ENCODE results near the gene CAPZA1. TPM values are rescaled to one million over a fixed set of nuclear protein-coding genes. Genes with fewer than 3 reads are reported as not detected.
A peak's percentile ranks its signal among the peaks of the same experiment; 100 is the strongest.

The CAPZA1 gene
- total RNA-seq, 1 experiment from 2014 or later = 97.5 TPM

DNA sequence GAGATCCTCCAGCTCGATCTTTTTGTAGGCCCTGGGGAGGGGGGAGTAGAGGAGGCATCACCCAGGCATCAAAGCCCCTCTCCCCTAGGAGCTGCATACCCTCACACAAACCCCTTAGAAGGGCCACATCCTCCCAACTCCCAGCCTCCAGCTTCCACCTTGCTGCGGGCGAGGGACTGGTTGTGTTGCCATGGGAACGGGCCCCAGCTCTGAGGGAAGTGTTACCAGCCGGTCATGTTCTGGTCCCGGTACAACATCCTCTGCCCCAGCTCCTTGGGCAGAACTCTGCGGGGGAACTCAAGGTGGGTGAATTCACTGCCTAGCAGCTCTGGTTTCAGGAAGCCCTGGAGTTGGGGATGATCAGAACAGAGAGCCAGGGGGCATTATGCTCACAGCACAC, 91.4 kb downstream of the CAPZA1 start (continued):
- TF ChIP-seq NFYB (CRISPR knock-in tag; conservative IDR thresholded peaks at IDR 0.05; ENCODE audit: low read depth) (no peak), ZNF396 (CRISPR knock-in tag; IDR thresholded peaks at IDR 0.05; ENCODE audit: borderline replicate concordance) (no peak), FOXK1 (CRISPR knock-in tag; IDR thresholded peaks at IDR 0.05) (no peak), JAZF1 (CRISPR knock-in tag; IDR thresholded peaks at IDR 0.05) (no peak), TP53 (CRISPR knock-in tag; IDR thresholded peaks at IDR 0.05) (no peak), TEAD4 (CRISPR knock-in tag; IDR thresholded peaks at IDR 0.05) (no peak), NR2C2 (CRISPR knock-in tag; IDR thresholded peaks at IDR 0.05) (no peak), ZNF121 (CRISPR knock-in tag; IDR thresholded peaks at IDR 0.05) (no peak)
- TF ChIP-seq, protein P1, sequence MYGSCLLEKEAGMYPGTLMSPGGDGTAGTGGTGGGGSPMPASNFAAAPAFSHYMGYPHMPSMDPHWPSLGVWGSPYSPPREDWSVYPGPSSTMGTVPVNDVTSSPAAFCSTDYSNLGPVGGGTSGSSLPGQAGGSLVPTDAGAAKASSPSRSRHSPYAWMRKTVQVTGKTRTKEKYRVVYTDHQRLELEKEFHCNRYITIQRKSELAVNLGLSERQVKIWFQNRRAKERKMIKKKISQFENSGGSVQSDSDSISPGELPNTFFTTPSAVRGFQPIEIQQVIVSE (CRISPR knock-in tag; IDR thresholded peaks at IDR 0.05; ENCODE audit: borderline replicate concordance) = no peak
- TF ChIP-seq, protein P2, sequence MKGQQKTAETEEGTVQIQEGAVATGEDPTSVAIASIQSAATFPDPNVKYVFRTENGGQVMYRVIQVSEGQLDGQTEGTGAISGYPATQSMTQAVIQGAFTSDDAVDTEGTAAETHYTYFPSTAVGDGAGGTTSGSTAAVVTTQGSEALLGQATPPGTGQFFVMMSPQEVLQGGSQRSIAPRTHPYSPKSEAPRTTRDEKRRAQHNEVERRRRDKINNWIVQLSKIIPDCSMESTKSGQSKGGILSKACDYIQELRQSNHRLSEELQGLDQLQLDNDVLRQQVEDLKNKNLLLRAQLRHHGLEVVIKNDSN (CRISPR knock-in tag; IDR thresholded peaks at IDR 0.05) = no peak
- TF ChIP-seq, protein P3, sequence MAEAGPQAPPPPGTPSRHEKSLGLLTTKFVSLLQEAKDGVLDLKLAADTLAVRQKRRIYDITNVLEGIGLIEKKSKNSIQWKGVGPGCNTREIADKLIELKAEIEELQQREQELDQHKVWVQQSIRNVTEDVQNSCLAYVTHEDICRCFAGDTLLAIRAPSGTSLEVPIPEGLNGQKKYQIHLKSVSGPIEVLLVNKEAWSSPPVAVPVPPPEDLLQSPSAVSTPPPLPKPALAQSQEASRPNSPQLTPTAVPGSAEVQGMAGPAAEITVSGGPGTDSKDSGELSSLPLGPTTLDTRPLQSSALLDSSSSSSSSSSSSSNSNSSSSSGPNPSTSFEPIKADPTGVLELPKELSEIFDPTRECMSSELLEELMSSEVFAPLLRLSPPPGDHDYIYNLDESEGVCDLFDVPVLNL (CRISPR knock-in tag; IDR thresholded peaks at IDR 0.05; ENCODE audit: borderline replicate concordance, low read depth) = no peak
- TF ChIP-seq, protein P4, sequence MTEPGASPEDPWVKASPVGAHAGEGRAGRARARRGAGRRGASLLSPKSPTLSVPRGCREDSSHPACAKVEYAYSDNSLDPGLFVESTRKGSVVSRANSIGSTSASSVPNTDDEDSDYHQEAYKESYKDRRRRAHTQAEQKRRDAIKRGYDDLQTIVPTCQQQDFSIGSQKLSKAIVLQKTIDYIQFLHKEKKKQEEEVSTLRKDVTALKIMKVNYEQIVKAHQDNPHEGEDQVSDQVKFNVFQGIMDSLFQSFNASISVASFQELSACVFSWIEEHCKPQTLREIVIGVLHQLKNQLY (CRISPR knock-in tag; IDR thresholded peaks at IDR 0.05) = no peak

DNA sequence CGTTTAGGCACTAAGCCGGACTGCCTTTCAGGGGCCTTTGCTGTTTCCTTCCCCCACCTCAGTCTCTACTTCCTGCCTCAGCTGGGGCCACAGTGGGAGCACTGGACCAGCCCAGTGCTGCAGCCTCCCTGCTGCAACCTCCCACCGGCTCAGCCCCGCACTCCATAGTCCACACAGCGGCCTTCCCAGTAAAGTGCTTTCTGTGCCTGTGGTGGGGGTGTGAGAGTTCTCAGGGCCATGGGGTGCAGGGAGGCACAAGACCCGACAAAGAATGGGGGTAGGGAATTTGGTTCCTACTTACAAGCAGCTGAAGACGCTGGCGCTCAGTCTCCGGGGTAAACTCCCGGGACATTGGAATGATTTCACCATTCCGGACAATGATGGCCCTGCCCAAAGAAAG, 92.0 kb downstream of the CAPZA1 start:
- Mint-ChIP-seq H3K27ac (no peak overlapping the region), H3K27me3 (ENCODE audit: low read depth) (peaks cover 31% of the 10 kb centered on the region), H3K36me3 (peaks cover 4% of the 10 kb centered on the region), H3K4me1 (peaks cover 51% of the 10 kb centered on the region), H3K4me3 (no peak overlapping the region), H3K9me3 (no peaks in the 10 kb centered on the region)
- CTCF ChIA-PET = interaction anchor here (1.1 to 1.2 kb wide), 3 partner anchors 39 to 320 kb away, joined by 3 to 4 read pairs (median 3); no protein-coding TSS in a partner anchor
- TF ChIP-seq ZNF423 (CRISPR knock-in tag; IDR thresholded peaks at IDR 0.05) = peak; percentile 91
- TF ChIP-seq, protein P5, sequence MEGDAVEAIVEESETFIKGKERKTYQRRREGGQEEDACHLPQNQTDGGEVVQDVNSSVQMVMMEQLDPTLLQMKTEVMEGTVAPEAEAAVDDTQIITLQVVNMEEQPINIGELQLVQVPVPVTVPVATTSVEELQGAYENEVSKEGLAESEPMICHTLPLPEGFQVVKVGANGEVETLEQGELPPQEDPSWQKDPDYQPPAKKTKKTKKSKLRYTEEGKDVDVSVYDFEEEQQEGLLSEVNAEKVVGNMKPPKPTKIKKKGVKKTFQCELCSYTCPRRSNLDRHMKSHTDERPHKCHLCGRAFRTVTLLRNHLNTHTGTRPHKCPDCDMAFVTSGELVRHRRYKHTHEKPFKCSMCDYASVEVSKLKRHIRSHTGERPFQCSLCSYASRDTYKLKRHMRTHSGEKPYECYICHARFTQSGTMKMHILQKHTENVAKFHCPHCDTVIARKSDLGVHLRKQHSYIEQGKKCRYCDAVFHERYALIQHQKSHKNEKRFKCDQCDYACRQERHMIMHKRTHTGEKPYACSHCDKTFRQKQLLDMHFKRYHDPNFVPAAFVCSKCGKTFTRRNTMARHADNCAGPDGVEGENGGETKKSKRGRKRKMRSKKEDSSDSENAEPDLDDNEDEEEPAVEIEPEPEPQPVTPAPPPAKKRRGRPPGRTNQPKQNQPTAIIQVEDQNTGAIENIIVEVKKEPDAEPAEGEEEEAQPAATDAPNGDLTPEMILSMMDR (IDR thresholded peaks at IDR 0.05) = no peak
- DNase-seq (ENCODE audit: low spot score) = no peak
- POLR2A ChIA-PET = no interaction called here
- ATAC-seq = no peak

DNA sequence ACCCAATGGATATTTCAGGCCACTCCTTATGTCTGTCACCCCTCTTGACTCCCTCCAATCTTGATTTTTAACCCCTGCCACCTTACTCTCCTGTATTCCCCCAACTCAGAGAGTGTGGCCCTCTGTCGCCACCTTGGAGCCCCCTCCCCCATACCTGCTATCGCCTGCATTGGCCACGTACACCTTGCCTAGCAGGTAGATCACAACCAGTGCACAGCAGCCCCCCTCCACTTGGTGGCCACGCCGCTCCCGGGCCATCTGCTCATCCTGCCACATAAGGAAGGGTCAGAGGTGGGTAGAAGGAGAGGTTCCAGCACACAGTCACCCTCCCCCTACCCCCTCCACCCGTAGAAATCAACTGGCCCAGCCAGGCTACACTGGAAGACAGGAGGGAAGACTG, 92.6 kb downstream of the CAPZA1 start:
- Mint-ChIP-seq H3K36me3 (peaks cover 4% of the 10 kb centered on the region), H3K4me1 (peaks cover 56% of the 10 kb centered on the region), H3K9me3 (no peaks in the 10 kb centered on the region), H3K27ac (no peak overlapping the region), H3K4me3 (no peak overlapping the region), H3K27me3 (ENCODE audit: low read depth) (peaks cover 32% of the 10 kb centered on the region)
- ChIA-PET POLR2A (no interaction called here), CTCF (interaction anchor here (0.6 to 12.5 kb wide), 2 partner anchors 91 to 368 kb away, joined by 4 to 373 read pairs; no protein-coding TSS in a partner anchor)
- ATAC-seq (no peak), DNase-seq (ENCODE audit: low spot score) (no peak)
- TF ChIP-seq ZNF121 (CRISPR knock-in tag; IDR thresholded peaks at IDR 0.05) (no peak), TEAD1 (CRISPR knock-in tag; IDR thresholded peaks at IDR 0.05) (no peak)

DNA sequence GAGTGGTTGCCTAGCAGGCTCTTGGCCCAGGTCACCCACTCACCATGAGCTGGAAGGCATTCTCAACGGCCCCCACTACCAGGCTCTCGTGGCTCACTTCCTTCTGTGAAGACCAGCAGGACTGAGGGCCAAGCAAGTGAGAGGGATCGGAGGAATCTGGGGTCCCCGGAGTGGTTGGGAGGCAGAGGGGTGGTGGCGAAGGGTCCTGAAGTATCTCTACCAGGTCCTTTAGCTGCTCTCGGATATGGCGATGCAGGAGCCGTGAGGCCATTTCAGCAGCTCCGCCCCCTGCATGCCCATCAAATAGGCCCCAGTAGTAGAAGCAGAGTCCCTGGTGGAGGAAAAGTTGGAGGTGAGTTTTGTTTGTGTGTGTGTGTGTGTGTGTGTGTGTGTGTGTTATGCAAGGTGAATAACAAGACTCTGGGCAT, 93.1 kb downstream of the CAPZA1 start:
- POLR2A ChIA-PET = no interaction called here
- Mint-ChIP-seq H3K4me3 (no peak overlapping the region), H3K27ac (no peak overlapping the region), H3K4me1 (peaks cover 53% of the 10 kb centered on the region), H3K9me3 (no peaks in the 10 kb centered on the region), H3K36me3 (peaks cover 4% of the 10 kb centered on the region), H3K27me3 (ENCODE audit: low read depth) (peaks cover 30% of the 10 kb centered on the region)
- DNase-seq (ENCODE audit: low spot score) = no peak
- no peak for ATAC-seq
- CTCF ChIA-PET = interaction anchor here (0.6 to 12.5 kb wide), 2 partner anchors 91 to 368 kb away, joined by 4 to 373 read pairs; no protein-coding TSS in a partner anchor
- no peak for TF ChIP-seq CREM (CRISPR knock-in tag; IDR thresholded peaks at IDR 0.05)
- no peak for TF ChIP-seq ZNF671 (CRISPR knock-in tag; IDR thresholded peaks at IDR 0.05)
- TF ChIP-seq, protein P6, sequence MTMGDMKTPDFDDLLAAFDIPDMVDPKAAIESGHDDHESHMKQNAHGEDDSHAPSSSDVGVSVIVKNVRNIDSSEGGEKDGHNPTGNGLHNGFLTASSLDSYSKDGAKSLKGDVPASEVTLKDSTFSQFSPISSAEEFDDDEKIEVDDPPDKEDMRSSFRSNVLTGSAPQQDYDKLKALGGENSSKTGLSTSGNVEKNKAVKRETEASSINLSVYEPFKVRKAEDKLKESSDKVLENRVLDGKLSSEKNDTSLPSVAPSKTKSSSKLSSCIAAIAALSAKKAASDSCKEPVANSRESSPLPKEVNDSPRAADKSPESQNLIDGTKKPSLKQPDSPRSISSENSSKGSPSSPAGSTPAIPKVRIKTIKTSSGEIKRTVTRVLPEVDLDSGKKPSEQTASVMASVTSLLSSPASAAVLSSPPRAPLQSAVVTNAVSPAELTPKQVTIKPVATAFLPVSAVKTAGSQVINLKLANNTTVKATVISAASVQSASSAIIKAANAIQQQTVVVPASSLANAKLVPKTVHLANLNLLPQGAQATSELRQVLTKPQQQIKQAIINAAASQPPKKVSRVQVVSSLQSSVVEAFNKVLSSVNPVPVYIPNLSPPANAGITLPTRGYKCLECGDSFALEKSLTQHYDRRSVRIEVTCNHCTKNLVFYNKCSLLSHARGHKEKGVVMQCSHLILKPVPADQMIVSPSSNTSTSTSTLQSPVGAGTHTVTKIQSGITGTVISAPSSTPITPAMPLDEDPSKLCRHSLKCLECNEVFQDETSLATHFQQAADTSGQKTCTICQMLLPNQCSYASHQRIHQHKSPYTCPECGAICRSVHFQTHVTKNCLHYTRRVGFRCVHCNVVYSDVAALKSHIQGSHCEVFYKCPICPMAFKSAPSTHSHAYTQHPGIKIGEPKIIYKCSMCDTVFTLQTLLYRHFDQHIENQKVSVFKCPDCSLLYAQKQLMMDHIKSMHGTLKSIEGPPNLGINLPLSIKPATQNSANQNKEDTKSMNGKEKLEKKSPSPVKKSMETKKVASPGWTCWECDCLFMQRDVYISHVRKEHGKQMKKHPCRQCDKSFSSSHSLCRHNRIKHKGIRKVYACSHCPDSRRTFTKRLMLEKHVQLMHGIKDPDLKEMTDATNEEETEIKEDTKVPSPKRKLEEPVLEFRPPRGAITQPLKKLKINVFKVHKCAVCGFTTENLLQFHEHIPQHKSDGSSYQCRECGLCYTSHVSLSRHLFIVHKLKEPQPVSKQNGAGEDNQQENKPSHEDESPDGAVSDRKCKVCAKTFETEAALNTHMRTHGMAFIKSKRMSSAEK (CRISPR knock-in tag; IDR thresholded peaks at IDR 0.05; ENCODE audit: borderline replicate concordance) = no peak
- TF ChIP-seq JAZF1 (CRISPR knock-in tag; IDR thresholded peaks at IDR 0.05) = no peak
- no peak for TF ChIP-seq NR2C2 (CRISPR knock-in tag; IDR thresholded peaks at IDR 0.05)
- TF ChIP-seq CBFB (CRISPR knock-in tag; IDR thresholded peaks at IDR 0.05; ENCODE audit: low read depth) = no peak
- TF ChIP-seq NFYB (CRISPR knock-in tag; conservative IDR thresholded peaks at IDR 0.05; ENCODE audit: low read depth) = no peak
- TF ChIP-seq ZNF263 (CRISPR knock-in tag; IDR thresholded peaks at IDR 0.05; ENCODE audit: low read depth) = no peak
- no peak for TF ChIP-seq TEAD1 (CRISPR knock-in tag; IDR thresholded peaks at IDR 0.05)
- no peak for TF ChIP-seq RORB (CRISPR knock-in tag; IDR thresholded peaks at IDR 0.05)
